Measurements from ENCODE around the gene ANXA1. TPM values are rescaled to one million over a fixed set of nuclear protein-coding genes. Genes with fewer than 3 reads are reported as not detected.

The ANXA1 gene
- total and polyA plus RNA-seq, 4 experiments from 2014 or later: 324 to 1,202 (median 478) TPM

DNA sequence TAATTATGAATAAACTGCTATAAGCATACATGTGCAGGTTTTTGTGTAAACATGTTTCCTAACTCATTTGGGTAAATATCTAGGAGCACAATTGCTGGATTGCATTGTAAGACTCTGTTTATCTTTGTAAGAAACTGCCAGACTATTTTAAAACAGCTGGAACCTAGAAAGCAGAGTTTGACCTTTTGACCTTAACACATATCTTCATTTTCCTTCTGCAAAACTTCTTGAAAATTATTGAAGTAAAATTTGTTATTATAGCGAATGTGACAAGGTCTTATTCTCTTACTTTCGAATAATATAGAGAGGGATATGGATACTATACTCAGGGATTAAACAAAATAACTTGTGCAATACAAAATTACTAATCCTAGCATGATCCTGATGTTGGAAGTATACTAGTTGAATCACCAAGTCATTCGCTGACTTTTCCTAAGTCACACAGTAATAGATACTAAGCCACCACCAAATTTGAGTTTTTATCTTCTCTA, 3.2 kb upstream of the ANXA1 start:
- Histone ChIP-seq H3K27ac (ENCODE audit: low read depth, low read length) (no peak overlapping the region), H3K36me3 (ENCODE audit: insufficient read depth, low read length) (no peaks in the 10 kb centered on the region), H3K9me3 (ENCODE audit: control insufficient read depth in 1 of 2, low read length in 2 of 2) (no peaks in the 10 kb centered on the region), H3K4me1 (ENCODE audit: insufficient read depth, low read length) (peaks cover 35% of the 10 kb centered on the region), H3K27me3 (ENCODE audit: insufficient read depth, low read length) (no peaks in the 10 kb centered on the region), H3K4me3 (ENCODE audit: low read length in 2 of 2) (no peak overlapping the region)
- H3K9me3 Mint-ChIP-seq: peaks cover 0 to 3% (median 0%) of the 10 kb centered on the region in 8 donors
- peaks cover 22 to 50% (median 35%) of the 10 kb centered on the region in 4 donors for H3K4me1 Mint-ChIP-seq
- POLR2A ChIA-PET (ENCODE audit: partially characterized antibody): interaction anchor here (3.8 kb wide), 1 partner anchor 16 kb away, joined by 41 read pairs; no protein-coding TSS in a partner anchor
- peaks cover 0 to 11% of the 10 kb centered on the region in 2 donors for H3K36me3 Mint-ChIP-seq
- DNase-seq: no peak
- CTCF ChIA-PET (ENCODE audit: partially characterized antibody): interaction anchor here (1.0 to 1.7 kb wide), 2 partner anchors 39 to 41 kb away, joined by 3 to 5 read pairs; no protein-coding TSS in a partner anchor
- peak overlapping the region in 2 of 8 donors; percentile 79 to 83 for H3K4me3 Mint-ChIP-seq
- H3K27me3 Mint-ChIP-seq: no peaks in the 10 kb centered on the region
- intact Hi-C loops (cut with micrococcal nuclease): no loop called here
- peak overlapping the region in 6 of 7 donors; percentile 31 to 99 (median 50) for H3K27ac Mint-ChIP-seq

DNA sequence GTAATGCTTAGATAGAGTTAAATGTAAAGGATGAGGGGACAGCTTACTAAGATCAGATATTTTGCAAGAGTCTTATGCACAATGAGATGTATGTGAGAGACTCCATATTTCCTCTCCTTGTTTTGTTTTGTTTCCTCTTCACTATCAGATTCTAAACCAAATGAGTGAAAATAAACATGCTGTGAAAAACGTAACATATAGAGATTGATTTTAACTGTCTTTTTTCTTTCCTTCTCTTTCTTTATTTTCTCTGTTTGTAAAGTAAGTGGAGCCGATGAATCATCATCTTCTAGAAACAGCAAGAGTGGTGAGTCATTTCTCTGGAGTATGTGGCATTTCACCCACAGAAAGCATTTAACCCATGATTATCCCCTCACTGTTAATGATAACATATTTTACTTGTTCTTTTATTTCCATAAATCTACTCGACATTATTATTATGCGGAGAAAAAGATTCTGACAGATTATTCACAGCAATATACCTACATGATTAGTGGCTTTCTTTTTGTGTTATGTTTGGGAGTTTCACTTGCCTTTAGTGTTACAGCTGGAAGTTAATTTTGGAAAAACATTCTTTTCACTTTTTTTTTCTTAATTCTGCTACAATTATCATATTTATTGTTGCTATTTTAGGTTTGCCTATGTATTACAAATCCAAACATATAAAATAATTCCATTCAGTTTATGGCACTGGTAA, 2.1 kb upstream of the ANXA1 start:
- H3K36me3 ChIP-seq (ENCODE audit: insufficient read depth, low read length): no peaks in the 10 kb centered on the region
- Mint-ChIP-seq H3K36me3 (peaks cover 0 to 16% of the 10 kb centered on the region in 2 donors), H3K27me3 (no peaks in the 10 kb centered on the region), H3K4me1 (peaks cover 24 to 51% (median 32%) of the 10 kb centered on the region in 4 donors), H3K27ac (peak overlapping the region; percentile 82 to 99 (median 95)), H3K9me3 (peaks cover 0 to 3% (median 0%) of the 10 kb centered on the region in 8 donors), H3K4me3 (peak overlapping the region; percentile 37 to 83 (median 78))
- DNase-seq: peak in 4 of 5 donors; percentile 33 to 68 (median 50)
- POLR2A ChIA-PET (ENCODE audit: partially characterized antibody): interaction anchor here (3.8 kb wide), 1 partner anchor 17 kb away, joined by 41 read pairs; no protein-coding TSS in a partner anchor
- no peaks in the 10 kb centered on the region for H3K9me3 ChIP-seq (ENCODE audit: control insufficient read depth in 1 of 2, low read length in 2 of 2)
- H3K4me1 ChIP-seq (ENCODE audit: insufficient read depth, low read length): peaks cover 41% of the 10 kb centered on the region
- peak overlapping the region in 1 of 2 donors; percentile 17 for H3K4me3 ChIP-seq (ENCODE audit: low read length in 2 of 2)
- no peaks in the 10 kb centered on the region for H3K27me3 ChIP-seq (ENCODE audit: insufficient read depth, low read length)
- CTCF ChIA-PET (ENCODE audit: partially characterized antibody): interaction anchor here (1.7 kb wide), 1 partner anchor 42 kb away, joined by 5 read pairs; no protein-coding TSS in a partner anchor
- peak overlapping the region; percentile 75 for H3K27ac ChIP-seq (ENCODE audit: low read depth, low read length)
- intact Hi-C loops (cut with micrococcal nuclease): loop anchor here (1.0 to 10.0 kb wide), 4 partner anchors 42 to 1875 kb away; partner anchors contain the start of gene CARNMT1

DNA sequence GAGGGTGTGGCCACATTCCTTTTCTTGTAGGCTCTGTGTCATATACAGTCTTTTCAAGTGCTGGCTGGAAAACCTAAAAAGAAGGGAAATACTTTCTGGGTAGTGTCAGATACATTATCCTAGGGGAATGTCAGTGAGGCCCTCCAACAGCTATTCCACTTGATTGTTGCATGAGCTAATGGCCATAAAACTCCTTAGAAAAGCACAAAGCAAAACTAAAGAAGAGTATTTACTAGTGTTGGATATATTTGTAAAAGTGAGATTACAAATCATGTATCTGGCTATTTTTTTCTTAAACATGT, 829 bp downstream of the ANXA1 start:
- Histone ChIP-seq H3K36me3 (ENCODE audit: insufficient read depth, low read length) (no peaks in the 10 kb centered on the region), H3K4me3 (ENCODE audit: low read length in 2 of 2) (peak overlapping the region; percentile 3 to 78), H3K9me3 (ENCODE audit: control insufficient read depth in 1 of 2, low read length in 2 of 2) (no peaks in the 10 kb centered on the region), H3K4me1 (ENCODE audit: insufficient read depth, low read length) (peaks cover 62% of the 10 kb centered on the region), H3K27ac (ENCODE audit: low read depth, low read length) (peak overlapping the region; percentile 75), H3K27me3 (ENCODE audit: insufficient read depth, low read length) (no peaks in the 10 kb centered on the region)
- Mint-ChIP-seq H3K27me3 (no peaks in the 10 kb centered on the region), H3K27ac (peak overlapping the region; percentile 95 to 99 (median 97)), H3K4me1 (peaks cover 35 to 66% (median 50%) of the 10 kb centered on the region in 4 donors), H3K4me3 (peak overlapping the region; percentile 92 to 99 (median 94)), H3K9me3 (peaks cover 0 to 3% (median 0%) of the 10 kb centered on the region in 8 donors), H3K36me3 (peaks cover 6 to 29% of the 10 kb centered on the region in 2 donors)
- DNase-seq: peak in 2 of 5 donors; percentile 26 to 29
- ChIA-PET POLR2A (ENCODE audit: partially characterized antibody) (interaction anchor here (0.7 to 3.5 kb wide), 18 partner anchors 9 to 1370 kb away, joined by 3 to 116 read pairs (median 5); partner anchors contain the start of gene ZFAND5), CTCF (ENCODE audit: partially characterized antibody) (interaction anchor here (0.8 to 1.8 kb wide), 5 partner anchors 10 to 45 kb away, joined by 3 to 12 read pairs (median 5); no protein-coding TSS in a partner anchor)
- intact Hi-C loops (cut with micrococcal nuclease): loop anchor here (5.0 to 10.0 kb wide), 3 partner anchors 625 to 1872 kb away; partner anchors contain the start of gene CARNMT1

DNA sequence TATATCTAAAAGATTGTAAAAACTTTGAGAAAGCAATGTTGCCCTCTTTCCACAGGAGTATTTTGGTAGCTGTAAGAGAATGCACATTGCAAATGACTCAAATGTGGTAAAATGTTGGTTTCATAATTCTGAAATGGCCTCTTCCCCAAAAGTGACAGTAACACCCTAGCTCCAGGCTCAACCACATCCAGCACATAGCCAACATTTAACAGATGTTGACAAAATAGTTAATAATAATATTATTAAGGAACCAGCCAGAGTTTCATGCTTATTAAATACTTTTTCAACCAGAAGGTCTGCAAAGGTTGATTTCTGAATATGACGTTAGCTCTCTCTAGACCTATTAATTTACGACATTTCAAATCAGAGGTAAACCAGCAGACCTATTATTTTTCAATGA, 1.3 kb downstream of the ANXA1 start:
- Histone ChIP-seq H3K9me3 (ENCODE audit: control insufficient read depth in 1 of 2, low read length in 2 of 2) (no peaks in the 10 kb centered on the region), H3K27ac (ENCODE audit: low read depth, low read length) (peak overlapping the region; percentile 75), H3K4me3 (ENCODE audit: low read length in 2 of 2) (peak overlapping the region; percentile 3 to 78), H3K27me3 (ENCODE audit: insufficient read depth, low read length) (no peaks in the 10 kb centered on the region), H3K4me1 (ENCODE audit: insufficient read depth, low read length) (peaks cover 67% of the 10 kb centered on the region), H3K36me3 (ENCODE audit: insufficient read depth, low read length) (no peaks in the 10 kb centered on the region)
- H3K27ac Mint-ChIP-seq: peak overlapping the region; percentile 95 to 99 (median 97)
- H3K9me3 Mint-ChIP-seq: peaks cover 0 to 3% (median 0%) of the 10 kb centered on the region in 8 donors
- intact Hi-C loops (cut with micrococcal nuclease): loop anchor here (5.0 to 10.0 kb wide), 3 partner anchors 626 to 1872 kb away; partner anchors contain the start of gene CARNMT1
- POLR2A ChIA-PET (ENCODE audit: partially characterized antibody): interaction anchor here (0.7 to 3.5 kb wide), 18 partner anchors 8 to 788 kb away, joined by 3 to 116 read pairs (median 5); partner anchors contain the start of gene ZFAND5
- H3K36me3 Mint-ChIP-seq: peaks cover 10 to 33% of the 10 kb centered on the region in 2 donors
- H3K27me3 Mint-ChIP-seq: no peaks in the 10 kb centered on the region
- peak overlapping the region; percentile 92 to 99 (median 94) for H3K4me3 Mint-ChIP-seq
- DNase-seq: peak in 4 of 5 donors; percentile 50 to 61 (median 54)
- CTCF ChIA-PET (ENCODE audit: partially characterized antibody): interaction anchor here (0.7 to 1.8 kb wide), 6 partner anchors 10 to 45 kb away, joined by 3 to 12 read pairs (median 4); no protein-coding TSS in a partner anchor
- H3K4me1 Mint-ChIP-seq: peaks cover 39 to 69% (median 54%) of the 10 kb centered on the region in 4 donors

DNA sequence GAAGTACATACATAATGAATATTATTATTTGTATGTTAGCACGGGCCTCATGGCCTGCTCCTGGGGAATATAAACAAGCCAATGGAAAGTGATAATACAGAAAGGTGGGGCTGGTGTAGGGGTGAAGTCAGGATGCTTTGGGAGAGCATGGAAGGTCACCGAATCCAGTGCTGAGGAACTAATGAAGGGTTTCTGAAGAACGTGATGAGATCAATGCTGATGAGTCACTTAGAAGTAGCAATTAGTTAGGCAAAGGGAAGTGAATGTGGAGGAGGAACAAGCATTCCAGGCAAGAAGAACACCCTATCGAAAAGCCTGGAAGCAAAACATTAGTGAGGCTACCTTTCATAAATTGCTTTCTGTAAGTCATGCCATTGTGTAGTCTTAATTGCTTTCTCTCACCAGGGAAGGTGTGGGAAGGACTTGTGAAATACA, 2.1 kb downstream of the ANXA1 start:
- H3K27ac ChIP-seq (ENCODE audit: low read depth, low read length): peak overlapping the region; percentile 75
- CTCF ChIA-PET (ENCODE audit: partially characterized antibody): interaction anchor here (0.7 to 1.5 kb wide), 4 partner anchors 9 to 46 kb away, joined by 3 to 12 read pairs (median 6); no protein-coding TSS in a partner anchor
- H3K36me3 ChIP-seq (ENCODE audit: insufficient read depth, low read length): peaks cover 4% of the 10 kb centered on the region
- H3K27me3 ChIP-seq (ENCODE audit: insufficient read depth, low read length): no peaks in the 10 kb centered on the region
- intact Hi-C loops (cut with micrococcal nuclease): loop anchor here (1.0 to 10.0 kb wide), 6 partner anchors 31 to 1871 kb away; partner anchors contain the start of genes CARNMT1 and ZFAND5
- peaks cover 67% of the 10 kb centered on the region for H3K4me1 ChIP-seq (ENCODE audit: insufficient read depth, low read length)
- H3K4me3 ChIP-seq (ENCODE audit: low read length in 2 of 2): peak overlapping the region; percentile 3 to 78
- no peaks in the 10 kb centered on the region for H3K9me3 ChIP-seq (ENCODE audit: control insufficient read depth in 1 of 2, low read length in 2 of 2)
- peak overlapping the region; percentile 95 to 99 (median 97) for H3K27ac Mint-ChIP-seq
- POLR2A ChIA-PET (ENCODE audit: partially characterized antibody): interaction anchor here (0.7 to 3.5 kb wide), 11 partner anchors 9 to 789 kb away, joined by 3 to 116 read pairs (median 5); partner anchors contain the start of gene ZFAND5
- H3K9me3 Mint-ChIP-seq: peaks cover 0 to 3% (median 0%) of the 10 kb centered on the region in 8 donors
- H3K4me1 Mint-ChIP-seq: peaks cover 39 to 69% (median 54%) of the 10 kb centered on the region in 4 donors
- peak in 2 of 5 donors; percentile 30 to 32 for DNase-seq
- peaks cover 19 to 41% of the 10 kb centered on the region in 2 donors for H3K36me3 Mint-ChIP-seq
- no peaks in the 10 kb centered on the region for H3K27me3 Mint-ChIP-seq
- H3K4me3 Mint-ChIP-seq: peak overlapping the region; percentile 92 to 99 (median 94)

DNA sequence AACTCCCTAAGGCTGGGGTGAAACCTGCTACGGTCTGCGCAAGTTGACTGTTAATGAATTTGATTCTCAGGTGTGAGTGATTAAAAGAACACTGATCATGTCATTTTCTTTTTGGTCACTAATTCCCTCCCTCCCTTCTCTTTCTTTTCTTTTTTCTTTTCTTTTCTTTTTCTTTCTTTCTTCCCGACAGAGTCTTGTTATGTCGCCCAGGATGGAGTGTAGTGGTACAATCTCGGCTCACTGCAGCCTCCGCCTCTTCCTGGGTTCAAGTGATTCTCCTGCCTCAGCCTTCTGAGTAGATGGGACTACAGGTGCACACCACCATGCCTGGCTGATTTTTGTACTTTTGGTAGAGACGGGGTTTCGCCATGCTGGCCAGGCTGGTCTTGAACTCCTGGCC, 2.6 kb downstream of the ANXA1 start:
- CTCF ChIA-PET (ENCODE audit: partially characterized antibody): interaction anchor here (1.5 to 2.3 kb wide), 5 partner anchors 11 to 47 kb away, joined by 4 to 23 read pairs (median 9); no protein-coding TSS in a partner anchor
- Mint-ChIP-seq H3K4me1 (peaks cover 39 to 69% (median 54%) of the 10 kb centered on the region in 4 donors), H3K9me3 (peaks cover 0 to 3% (median 0%) of the 10 kb centered on the region in 8 donors), H3K36me3 (peaks cover 23 to 44% of the 10 kb centered on the region in 2 donors), H3K27ac (peak overlapping the region; percentile 95 to 99 (median 97)), H3K4me3 (peak overlapping the region; percentile 92 to 99 (median 94)), H3K27me3 (no peaks in the 10 kb centered on the region)
- Histone ChIP-seq H3K4me3 (ENCODE audit: low read length in 2 of 2) (peak overlapping the region; percentile 3 to 78), H3K9me3 (ENCODE audit: control insufficient read depth in 1 of 2, low read length in 2 of 2) (no peaks in the 10 kb centered on the region), H3K4me1 (ENCODE audit: insufficient read depth, low read length) (peaks cover 67% of the 10 kb centered on the region), H3K27me3 (ENCODE audit: insufficient read depth, low read length) (no peaks in the 10 kb centered on the region), H3K27ac (ENCODE audit: low read depth, low read length) (peak overlapping the region; percentile 75), H3K36me3 (ENCODE audit: insufficient read depth, low read length) (peaks cover 8% of the 10 kb centered on the region)
- POLR2A ChIA-PET (ENCODE audit: partially characterized antibody): interaction anchor here (1.0 to 2.3 kb wide), 11 partner anchors 9 to 1874 kb away, joined by 3 to 59 read pairs (median 5); partner anchors contain the start of gene ZFAND5
- intact Hi-C loops (cut with micrococcal nuclease): loop anchor here (1.0 to 10.0 kb wide), 6 partner anchors 31 to 1871 kb away; partner anchors contain the start of genes CARNMT1 and ZFAND5
- DNase-seq: peak in 2 of 5 donors; percentile 31 to 43

All from CD4-positive, alpha-beta memory T cell (primary cell).